PC-9 (cell line): ENCODE results near the gene PET100. TPM values are rescaled to one million over a fixed set of nuclear protein-coding genes. Genes with fewer than 3 reads are reported as not detected.

Experiments used
- BruUV-seq: library from RNA; stranded (reverse); fragments of 400-500 nt; replicated peaks from 2 replicates; lab custom pipeline; 2021; lab: Mats Ljungman, UMichigan
- CTCF ChIA-PET: fragments of 300-600 bp; sonication (Branson Sonifier 250); formaldehyde crosslinking; loops from one replicate; lab custom pipeline; 2022; ENCODE audit warnings: antibody characterized with exemption; lab: Charles Lee
- POLR2A ChIA-PET: fragments of 300-600 bp; sonication (Branson Sonifier 250); formaldehyde crosslinking; loops from one replicate; lab custom pipeline; 2022; ENCODE audit warnings: antibody characterized with exemption; ENCODE audit not compliant: unreplicated experiment; lab: Charles Lee
- DNase-seq, 2 experiments: peaks; one replicate each; pipeline versions ENCODE4 v3.0.0 to v3.0.0-alpha.2; 2015 to 2022; ENCODE audit warnings: mixed read lengths in 1 of 2
- H2AFZ ChIP-seq: fragments of 200-600 bp; sonication (generic); 2 replicates; pipeline ENCODE4 v1.8.1; 2017; ENCODE audit warnings: antibody characterized with exemption
- H3F3A ChIP-seq: fragments of 200-600 bp; sonication (generic); 2 replicates; pipeline ENCODE4 v1.8.1; 2017; ENCODE audit warnings: antibody characterized with exemption, mild to moderate bottlenecking, low read depth; ENCODE audit not compliant: insufficient read depth
- H3K27ac ChIP-seq: fragments of 200-600 bp; sonication (generic); 2 replicates; pipeline ENCODE4 v1.6.1; 2016; ENCODE audit warnings: mixed run types
- H3K27me3 ChIP-seq: fragments of 200-600 bp; sonication (generic); 2 replicates; pipeline ENCODE4 v1.6.1; 2016; ENCODE audit warnings: low read depth, mixed run types; ENCODE audit not compliant: insufficient read depth
- H3K36me3 ChIP-seq: fragments of 200-600 bp; sonication (generic); 2 replicates; pipeline ENCODE4 v1.6.1; 2016; ENCODE audit warnings: low read depth, mixed run types
- H3K4me1 ChIP-seq: fragments of 200-600 bp; sonication (generic); replicated peaks from 2 replicates; pipeline ENCODE4 v1.6.1; 2016; ENCODE audit warnings: mixed run types; ENCODE audit not compliant: insufficient read depth
- H3K4me2 ChIP-seq: fragments of 200-600 bp; sonication (generic); 2 replicates; pipeline ENCODE4 v1.6.1; 2017; ENCODE audit warnings: mixed run types
- H3K4me3 ChIP-seq: fragments of 200-600 bp; sonication (generic); 2 replicates; pipeline ENCODE4 v1.6.1; 2016; ENCODE audit warnings: mixed run types
- H3K79me2 ChIP-seq: fragments of 200-600 bp; sonication (generic); 2 replicates; pipeline ENCODE4 v1.6.1; 2017; ENCODE audit warnings: low read depth, mixed run types
- H3K9me2 ChIP-seq: fragments of 200-600 bp; sonication (generic); 2 replicates; pipeline ENCODE4 v1.8.1; 2017; ENCODE audit warnings: mild to moderate bottlenecking; ENCODE audit not compliant: insufficient read depth
- H3K9me3 ChIP-seq: fragments of 200-600 bp; sonication (generic); 2 replicates; pipeline ENCODE4 v1.8.1; 2016; ENCODE audit warnings: low read depth; ENCODE audit not compliant: insufficient read depth
- H4K20me1 ChIP-seq: fragments of 200-600 bp; sonication (generic); 2 replicates; pipeline ENCODE4 v1.8.1; 2017; ENCODE audit not compliant: insufficient read depth
- CTCF ChIP-seq: fragments of 200-600 bp; sonication (generic); conservative IDR thresholded peaks from 2 replicates; pipeline ENCODE4 v1.6.1; 2017; ENCODE audit warnings: mixed run types, antibody characterized with exemption, mild to moderate bottlenecking, moderate library complexity
- EZH2 ChIP-seq: fragments of 200-600 bp; sonication (generic); IDR thresholded peaks from 2 replicates; pipeline ENCODE4 v1.8.0; 2017; ENCODE audit warnings: antibody characterized with exemption, low read depth
- intact Hi-C: fragments of 100-400 bp; cut with micrococcal nuclease; formaldehyde crosslinking; loops from one replicate; pipeline ENCODE4 v1.10.0; 2022; ENCODE audit not compliant: unreplicated experiment
- total RNA-seq: library from RNA; stranded (reverse); gene quantifications from 2 replicates; pipeline ENCODE4 v1.2.3, GENCODE V29; 2021

PET100 gene
- total RNA-seq, 1 experiment from 2014 or later: 149 TPM

DNA sequence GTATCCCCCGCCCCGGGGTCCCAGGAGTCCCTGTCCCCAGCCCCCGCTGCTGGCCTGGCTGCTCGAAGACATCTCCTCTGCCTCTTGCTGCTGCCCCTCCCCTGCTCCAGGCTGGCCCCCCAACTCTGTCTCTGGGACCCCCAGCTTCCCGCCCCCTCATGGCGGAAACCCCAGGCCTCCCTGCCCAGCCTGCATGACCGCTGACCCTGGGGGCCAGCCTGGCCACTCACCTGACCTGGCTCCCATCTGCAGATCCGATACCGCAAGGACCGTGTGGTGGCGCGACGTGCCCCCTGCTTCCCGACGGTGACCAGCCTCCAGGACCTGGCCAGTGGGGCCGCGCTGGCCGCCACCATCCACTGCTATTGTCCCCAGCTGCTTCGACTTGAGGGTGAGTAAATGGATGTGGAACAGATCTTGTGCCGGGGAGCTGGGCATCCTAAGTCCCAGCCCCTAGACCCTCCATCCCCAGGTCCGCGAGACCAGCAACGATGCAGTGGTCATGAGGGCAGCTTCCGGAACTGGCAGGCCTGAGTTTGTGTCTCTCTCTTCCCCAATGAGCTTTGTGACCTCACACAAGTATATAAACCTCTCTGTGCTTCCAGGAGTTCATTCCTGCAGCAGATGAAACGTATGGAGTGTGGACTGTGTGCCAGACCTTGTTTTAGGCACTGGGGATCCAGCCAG is 21.6 kb upstream of the PET100 start:
- no peaks in the 10 kb centered on the region; the same call in 1 of the 2 replicates for H3K36me3 ChIP-seq
- ChIA-PET POLR2A (no interaction called here), CTCF (interaction anchor here (0.6 kb wide), 1 partner anchor 472 kb away, joined by 5 read pairs; no protein-coding TSS in a partner anchor)
- no peaks in the 10 kb centered on the region for H3K9me3 ChIP-seq
- peaks cover 29% of the 10 kb centered on the region; the same call in 1 of the 2 replicates for H3F3A ChIP-seq
- DNase-seq: peak in 1 of 2 experiments; percentile 12
- TF ChIP-seq CTCF: no peak
- no peak for TF ChIP-seq EZH2
- no peaks in the 10 kb centered on the region for H3K9me2 ChIP-seq
- no peaks in the 10 kb centered on the region for H3K4me1 ChIP-seq
- BruUV-seq: no TSS peak
- peaks cover 19% of the 10 kb centered on the region; the same call in 1 of the 2 replicates for H4K20me1 ChIP-seq
- H2AFZ ChIP-seq: no peak overlapping the region
- H3K4me3 ChIP-seq: no peak overlapping the region
- no peak overlapping the region for H3K4me2 ChIP-seq
- H3K79me2 ChIP-seq: no peaks in the 10 kb centered on the region
- intact Hi-C loops: no loop called here
- H3K27me3 ChIP-seq: no peaks in the 10 kb centered on the region
- no peak overlapping the region for H3K27ac ChIP-seq

DNA sequence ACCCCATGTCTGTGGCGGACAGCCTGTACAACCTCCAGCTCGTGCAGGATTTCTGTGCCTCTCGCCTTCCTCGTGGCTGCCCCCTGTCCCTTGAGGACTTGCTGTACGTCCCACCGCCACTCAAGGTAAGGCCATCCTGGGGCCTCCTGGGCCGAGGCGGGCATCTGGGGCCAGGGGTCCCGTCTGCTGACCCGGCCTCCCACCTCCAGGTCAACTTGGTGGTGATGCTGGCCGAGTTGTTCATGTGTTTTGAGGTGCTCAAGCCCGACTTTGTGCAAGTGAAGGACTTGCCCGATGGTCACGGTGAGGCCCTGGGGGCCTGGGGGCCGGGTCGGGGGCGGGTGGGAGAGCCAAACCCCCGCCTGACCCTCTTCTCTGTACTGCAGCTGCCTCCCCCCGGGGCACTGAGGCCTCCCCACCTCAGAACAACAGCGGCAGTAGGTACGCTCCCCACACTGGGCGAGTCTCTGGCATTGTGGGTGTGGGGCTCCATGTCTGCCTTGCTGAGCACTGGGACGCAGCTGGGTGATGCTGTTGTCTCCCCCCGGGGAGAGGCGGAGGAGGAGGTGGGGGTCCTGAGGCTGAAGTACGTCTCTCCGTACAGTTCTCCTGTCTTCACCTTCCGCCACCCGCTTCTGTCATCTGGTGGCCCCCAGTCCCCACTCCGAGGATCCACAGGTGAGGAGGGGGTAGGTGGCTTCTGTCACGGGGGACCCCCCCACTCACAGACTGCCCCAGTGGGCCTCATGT is 18.9 kb upstream of the PET100 start:
- Histone ChIP-seq H3F3A (peaks cover 12% of the 10 kb centered on the region; the same call in 1 of the 2 replicates), H4K20me1 (peaks cover 10% of the 10 kb centered on the region; the same call in 1 of the 2 replicates), H3K27me3 (no peaks in the 10 kb centered on the region), H3K4me2 (no peak overlapping the region), H3K9me3 (no peaks in the 10 kb centered on the region), H3K4me1 (no peaks in the 10 kb centered on the region), H3K36me3 (no peaks in the 10 kb centered on the region; the same call in 1 of the 2 replicates), H2AFZ (no peak overlapping the region), H3K4me3 (no peak overlapping the region), H3K9me2 (no peaks in the 10 kb centered on the region), H3K27ac (no peak overlapping the region), H3K79me2 (no peaks in the 10 kb centered on the region)
- intact Hi-C loops: no loop called here
- BruUV-seq: no TSS peak
- no peak for DNase-seq
- CTCF ChIA-PET: no interaction called here
- TF ChIP-seq CTCF: no peak
- no peak for TF ChIP-seq EZH2
- POLR2A ChIA-PET: no interaction called here

DNA sequence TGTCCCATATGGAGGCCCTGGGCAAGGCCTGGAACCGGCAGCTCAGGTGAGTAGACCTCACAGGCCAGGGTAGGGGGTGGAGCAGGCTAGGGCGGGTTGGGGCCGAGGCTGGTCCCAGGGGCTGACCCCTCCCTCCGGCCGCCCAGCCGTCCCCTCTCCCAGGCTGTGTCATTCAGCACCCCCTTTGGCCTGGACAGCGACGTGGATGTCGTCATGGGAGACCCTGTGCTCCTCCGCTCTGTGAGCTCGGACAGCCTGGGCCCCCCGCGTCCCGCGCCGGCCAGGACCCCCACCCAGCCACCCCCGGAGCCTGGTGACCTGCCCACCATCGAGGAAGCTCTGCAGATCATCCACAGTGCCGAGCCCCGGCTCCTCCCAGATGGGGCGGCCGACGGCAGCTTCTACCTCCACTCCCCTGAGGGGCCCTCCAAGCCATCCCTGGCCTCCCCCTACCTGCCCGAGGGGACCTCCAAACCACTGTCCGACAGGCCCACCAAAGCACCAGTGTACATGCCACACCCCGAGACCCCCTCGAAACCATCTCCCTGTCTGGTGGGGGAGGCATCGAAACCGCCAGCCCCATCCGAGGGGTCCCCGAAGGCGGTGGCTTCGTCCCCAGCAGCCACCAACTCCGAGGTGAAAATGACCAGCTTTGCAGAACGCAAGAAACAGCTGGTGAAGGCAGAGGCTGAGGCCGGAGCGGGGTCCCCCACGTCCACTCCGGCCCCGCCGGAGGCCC is 17.9 kb upstream of the PET100 start:
- ChIA-PET POLR2A (no interaction called here), CTCF (no interaction called here)
- Histone ChIP-seq H3K27ac (no peak overlapping the region), H3K9me2 (no peaks in the 10 kb centered on the region), H3K4me1 (no peaks in the 10 kb centered on the region), H2AFZ (no peak overlapping the region), H4K20me1 (peaks cover 4% of the 10 kb centered on the region; the same call in 1 of the 2 replicates), H3K79me2 (no peaks in the 10 kb centered on the region), H3K27me3 (no peaks in the 10 kb centered on the region), H3K4me3 (no peak overlapping the region), H3K4me2 (no peak overlapping the region), H3K36me3 (no peaks in the 10 kb centered on the region; the same call in 1 of the 2 replicates), H3K9me3 (no peaks in the 10 kb centered on the region), H3F3A (peaks cover 12% of the 10 kb centered on the region; the same call in 1 of the 2 replicates)
- BruUV-seq: no TSS peak
- no peak for DNase-seq
- no peak for TF ChIP-seq CTCF
- TF ChIP-seq EZH2: no peak
- intact Hi-C loops: no loop called here
